GM19452 (cell line): ENCODE data around the gene CDKN2B-AS1.
A peak's percentile ranks its signal among the peaks of the same experiment; 100 is the strongest.

ENCODE experiments used
- ATAC-seq: cut with Tn5 transposase; IDR thresholded peaks from one replicate; pipeline ENCODE4 v1.9.1; 2021; ENCODE audit not compliant: unreplicated experiment

Gene CDKN2B-AS1

GRCh38 chr9:21982391-21982790, 12.2 kb upstream of the CDKN2B-AS1 start:
- ATAC-seq: no peak

GRCh38 chr9:21982861-21983560, 11.6 kb upstream of the CDKN2B-AS1 start:
- no peak for ATAC-seq

GRCh38 chr9:21983561-21983935, 11.0 kb upstream of the CDKN2B-AS1 start:
- ATAC-seq: no peak

GRCh38 chr9:21984101-21984500, 10.5 kb upstream of the CDKN2B-AS1 start:
- no peak for ATAC-seq

GRCh38 chr9:21985964-21986667, 8.5 kb upstream of the CDKN2B-AS1 start:
- ATAC-seq: peak; percentile 45

- ATAC-seq: no peak
These were observed 6.3 kb upstream of the CDKN2B-AS1 start for GRCh38 chr9:21988056-21988990.

- no peak for ATAC-seq
These were observed 5.0 kb upstream of the CDKN2B-AS1 start for GRCh38 chr9:21989440-21990189.

- ATAC-seq: no peak
These were observed 3.3 kb upstream of the CDKN2B-AS1 start for GRCh38 chr9:21991072-21991959.

GRCh38 chr9:21993007-21993406, 1.6 kb upstream of the CDKN2B-AS1 start:
- ATAC-seq: no peak

- ATAC-seq: peak; percentile 40
These were observed 567 bp upstream of the CDKN2B-AS1 start, which contains the start of gene CDKN2A for GRCh38 chr9:21993893-21994555. CDKN2A (minus strand) TSS chr9:21994392.

GRCh38 chr9:21995006-21995665, 545 bp downstream of the CDKN2B-AS1 start:
- peak; percentile 84 for ATAC-seq

- ATAC-seq: peak; percentile 19
These were observed 1.2 kb downstream of the CDKN2B-AS1 start for GRCh38 chr9:21995666-21996398.

GRCh38 chr9:21996438-21996837, 1.8 kb downstream of the CDKN2B-AS1 start:
- no peak for ATAC-seq

GRCh38 chr9:21996858-21997257, 2.3 kb downstream of the CDKN2B-AS1 start:
- ATAC-seq: no peak

- ATAC-seq: no peak
These were observed 2.9 kb downstream of the CDKN2B-AS1 start for GRCh38 chr9:21997480-21997879.

GRCh38 chr9:21998026-21998425, 3.4 kb downstream of the CDKN2B-AS1 start:
- ATAC-seq: no peak

GRCh38 chr9:22002038-22002437, 7.4 kb downstream of the CDKN2B-AS1 start:
- no peak for ATAC-seq
